ENCODE measurements around the gene SLC9A3.

SLC9A3 gene

GRCh38 chr5:522116-522515 lies 2.1 kb downstream of the SLC9A3 start:
- Histone ChIP-seq H3K4me3 (ENCODE audit: low read length) (no peak overlapping the region), H3K9me2 (replicated peaks; ENCODE audit: control insufficient read depth, low read length) (no peaks in the 10 kb centered on the region), H3K4me1 (ENCODE audit: control insufficient read depth, low read length) (peaks cover 5% of the 10 kb centered on the region), H3K79me2 (ENCODE audit: control insufficient read depth, low read length) (no peaks in the 10 kb centered on the region), H3K27ac (ENCODE audit: low read depth, low read length) (no peak overlapping the region), H3K27me3 (ENCODE audit: control insufficient read depth, low read length) (peaks cover 18% of the 10 kb centered on the region), H3K4me2 (ENCODE audit: low read length) (no peak overlapping the region), H3K36me3 (ENCODE audit: control insufficient read depth, low read length) (no peaks in the 10 kb centered on the region), H3F3A (ENCODE audit: control insufficient read depth, insufficient read depth) (no peaks in the 10 kb centered on the region), H4K20me1 (ENCODE audit: control insufficient read depth, insufficient read depth, low read depth, low read length) (no peaks in the 10 kb centered on the region), H3K9me3 (ENCODE audit: control insufficient read depth, insufficient read depth, low read length) (no peaks in the 10 kb centered on the region)
- no peak for TF ChIP-seq EZH2phosphoT487 (IDR thresholded peaks at IDR 0.05; ENCODE audit: borderline replicate concordance, low read length)
- TF ChIP-seq CTCF (IDR thresholded peaks at IDR 0.05; ENCODE audit: low read depth, low read length, poor library complexity, severe bottlenecking), result no peak

- no peaks in the 10 kb centered on the region for H3K79me2 ChIP-seq (ENCODE audit: control insufficient read depth, low read length)
- no peaks in the 10 kb centered on the region for H3K9me3 ChIP-seq (ENCODE audit: control insufficient read depth, insufficient read depth, low read length)
- H4K20me1 ChIP-seq (ENCODE audit: control insufficient read depth, insufficient read depth, low read depth, low read length), result no peaks in the 10 kb centered on the region
- H3K4me1 ChIP-seq (ENCODE audit: control insufficient read depth, low read length), result peaks cover 1% of the 10 kb centered on the region
- no peak overlapping the region for H3K27ac ChIP-seq (ENCODE audit: low read depth, low read length)
- H3F3A ChIP-seq (ENCODE audit: control insufficient read depth, insufficient read depth), result no peaks in the 10 kb centered on the region
- no peak overlapping the region for H3K4me2 ChIP-seq (ENCODE audit: low read length)
- H3K27me3 ChIP-seq (ENCODE audit: control insufficient read depth, low read length), result peaks cover 14% of the 10 kb centered on the region
- no peaks in the 10 kb centered on the region for H3K36me3 ChIP-seq (ENCODE audit: control insufficient read depth, low read length)
- no peak overlapping the region for H3K4me3 ChIP-seq (ENCODE audit: low read length)
- no peaks in the 10 kb centered on the region for H3K9me2 ChIP-seq (replicated peaks; ENCODE audit: control insufficient read depth, low read length)
- no peak for TF ChIP-seq CTCF (IDR thresholded peaks at IDR 0.05; ENCODE audit: low read depth, low read length, poor library complexity, severe bottlenecking)
- TF ChIP-seq EZH2phosphoT487 (IDR thresholded peaks at IDR 0.05; ENCODE audit: borderline replicate concordance, low read length), result no peak
These were observed 2.6 kb downstream of the SLC9A3 start for GRCh38 chr5:521680-522079.

GRCh38 chr5:520850-521226 lies 3.4 kb downstream of the SLC9A3 start:
- H4K20me1 ChIP-seq (ENCODE audit: control insufficient read depth, insufficient read depth, low read depth, low read length), result no peaks in the 10 kb centered on the region
- H3K27ac ChIP-seq (ENCODE audit: low read depth, low read length), result no peak overlapping the region
- no peaks in the 10 kb centered on the region for H3K9me3 ChIP-seq (ENCODE audit: control insufficient read depth, insufficient read depth, low read length)
- H3K79me2 ChIP-seq (ENCODE audit: control insufficient read depth, low read length), result no peaks in the 10 kb centered on the region
- TF ChIP-seq EZH2phosphoT487 (IDR thresholded peaks at IDR 0.05; ENCODE audit: borderline replicate concordance, low read length) (no peak), CTCF (IDR thresholded peaks at IDR 0.05; ENCODE audit: low read depth, low read length, poor library complexity, severe bottlenecking) (no peak)
- no peaks in the 10 kb centered on the region for H3F3A ChIP-seq (ENCODE audit: control insufficient read depth, insufficient read depth)
- H3K4me2 ChIP-seq (ENCODE audit: low read length), result no peak overlapping the region
- H3K4me1 ChIP-seq (ENCODE audit: control insufficient read depth, low read length), result no peaks in the 10 kb centered on the region
- no peaks in the 10 kb centered on the region for H3K9me2 ChIP-seq (replicated peaks; ENCODE audit: control insufficient read depth, low read length)
- H3K4me3 ChIP-seq (ENCODE audit: low read length), result no peak overlapping the region
- H3K27me3 ChIP-seq (ENCODE audit: control insufficient read depth, low read length), result peaks cover 7% of the 10 kb centered on the region
- no peaks in the 10 kb centered on the region for H3K36me3 ChIP-seq (ENCODE audit: control insufficient read depth, low read length)
